ENCODE measurements around the gene PHF1. TPM values are rescaled to one million over a fixed set of nuclear protein-coding genes. Genes with fewer than 3 reads are reported as not detected.

PHF1 gene
- total and polyA plus RNA-seq, 2 of the 13 experiments (the other 11 are each of a cell fraction or from before 2014, with no cell fraction given) = 25.4 to 61.9 TPM

DNA sequence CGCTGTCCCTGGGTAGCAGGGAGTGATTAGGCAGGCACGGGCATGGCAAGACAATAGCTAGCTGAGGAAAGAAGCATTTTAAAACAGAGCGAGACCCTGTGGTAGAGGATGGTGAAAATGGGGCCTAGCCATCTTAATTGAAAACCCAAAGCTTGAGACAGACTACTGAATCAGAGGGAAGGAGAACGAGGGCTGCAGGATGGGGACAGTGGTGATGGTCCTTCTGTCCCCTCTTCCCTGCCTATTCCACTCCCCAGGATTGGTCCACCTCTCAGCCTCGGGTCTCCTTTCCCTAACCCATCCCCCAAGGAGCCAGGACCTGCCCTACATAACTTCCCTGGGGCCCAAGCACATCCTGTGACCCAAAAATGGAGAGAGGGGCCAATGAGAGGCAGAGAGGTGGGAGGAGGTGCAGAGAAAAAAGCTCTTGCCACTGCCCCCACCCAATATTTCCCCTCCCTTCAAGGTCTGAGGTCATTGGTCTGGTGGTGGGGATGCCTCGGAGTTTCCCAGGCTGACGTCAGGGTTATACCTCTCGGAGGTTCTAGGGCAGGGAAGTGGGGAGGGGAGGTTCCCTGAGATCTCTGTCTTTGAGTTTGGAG lies 8.0 kb downstream of the PHF1 start (continued):
- TF ChIP-seq, protein P1, sequence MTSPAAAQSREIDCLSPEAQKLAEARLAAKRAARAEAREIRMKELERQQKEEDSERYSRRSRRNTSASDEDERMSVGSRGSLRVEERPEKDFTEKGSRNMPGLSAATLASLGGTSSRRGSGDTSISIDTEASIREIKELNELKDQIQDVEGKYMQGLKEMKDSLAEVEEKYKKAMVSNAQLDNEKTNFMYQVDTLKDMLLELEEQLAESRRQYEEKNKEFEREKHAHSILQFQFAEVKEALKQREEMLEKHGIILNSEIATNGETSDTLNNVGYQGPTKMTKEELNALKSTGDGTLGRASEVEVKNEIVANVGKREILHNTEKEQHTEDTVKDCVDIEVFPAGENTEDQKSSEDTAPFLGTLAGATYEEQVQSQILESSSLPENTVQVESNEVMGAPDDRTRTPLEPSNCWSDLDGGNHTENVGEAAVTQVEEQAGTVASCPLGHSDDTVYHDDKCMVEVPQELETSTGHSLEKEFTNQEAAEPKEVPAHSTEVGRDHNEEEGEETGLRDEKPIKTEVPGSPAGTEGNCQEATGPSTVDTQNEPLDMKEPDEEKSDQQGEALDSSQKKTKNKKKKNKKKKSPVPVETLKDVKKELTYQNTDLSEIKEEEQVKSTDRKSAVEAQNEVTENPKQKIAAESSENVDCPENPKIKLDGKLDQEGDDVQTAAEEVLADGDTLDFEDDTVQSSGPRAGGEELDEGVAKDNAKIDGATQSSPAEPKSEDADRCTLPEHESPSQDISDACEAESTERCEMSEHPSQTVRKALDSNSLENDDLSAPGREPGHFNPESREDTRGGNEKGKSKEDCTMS (CRISPR knock-in tag; conservative IDR thresholded peaks at IDR 0.05) = 0 out of 2 replicates have a peak, but pooled peaks have one; percentile 15
- TF ChIP-seq ZNF292 (CRISPR knock-in tag; IDR thresholded peaks at IDR 0.05; ENCODE audit: borderline replicate concordance, low read depth) = no peak
- TF ChIP-seq, protein P2, sequence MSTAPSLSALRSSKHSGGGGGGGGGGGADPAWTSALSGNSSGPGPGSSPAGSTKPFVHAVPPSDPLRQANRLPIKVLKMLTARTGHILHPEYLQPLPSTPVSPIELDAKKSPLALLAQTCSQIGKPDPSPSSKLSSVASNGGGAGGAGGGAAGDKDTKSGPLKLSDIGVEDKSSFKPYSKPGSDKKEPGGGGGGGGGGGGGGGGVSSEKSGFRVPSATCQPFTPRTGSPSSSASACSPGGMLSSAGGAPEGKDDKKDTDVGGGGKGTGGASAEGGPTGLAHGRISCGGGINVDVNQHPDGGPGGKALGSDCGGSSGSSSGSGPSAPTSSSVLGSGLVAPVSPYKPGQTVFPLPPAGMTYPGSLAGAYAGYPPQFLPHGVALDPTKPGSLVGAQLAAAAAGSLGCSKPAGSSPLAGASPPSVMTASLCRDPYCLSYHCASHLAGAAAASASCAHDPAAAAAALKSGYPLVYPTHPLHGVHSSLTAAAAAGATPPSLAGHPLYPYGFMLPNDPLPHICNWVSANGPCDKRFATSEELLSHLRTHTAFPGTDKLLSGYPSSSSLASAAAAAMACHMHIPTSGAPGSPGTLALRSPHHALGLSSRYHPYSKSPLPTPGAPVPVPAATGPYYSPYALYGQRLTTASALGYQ (CRISPR knock-in tag; IDR thresholded peaks at IDR 0.05) = no peak
- TF ChIP-seq ZNF704 (CRISPR knock-in tag; IDR thresholded peaks at IDR 0.05; ENCODE audit: borderline replicate concordance) = 0 out of 2 replicates have a peak, but pooled peaks have one; percentile 24
- TF ChIP-seq SNAPC2 (CRISPR knock-in tag; IDR thresholded peaks at IDR 0.05) = no peak
- TF ChIP-seq SMARCC2 (IDR thresholded peaks at IDR 0.05) = 0 out of 2 replicates have a peak, but pooled peaks have one; percentile 7
- 0 out of 2 replicates have a peak, but pooled peaks have one; percentile 17 for TF ChIP-seq SSRP1 (CRISPR knock-in tag; IDR thresholded peaks at IDR 0.05)
- TF ChIP-seq, protein P3, sequence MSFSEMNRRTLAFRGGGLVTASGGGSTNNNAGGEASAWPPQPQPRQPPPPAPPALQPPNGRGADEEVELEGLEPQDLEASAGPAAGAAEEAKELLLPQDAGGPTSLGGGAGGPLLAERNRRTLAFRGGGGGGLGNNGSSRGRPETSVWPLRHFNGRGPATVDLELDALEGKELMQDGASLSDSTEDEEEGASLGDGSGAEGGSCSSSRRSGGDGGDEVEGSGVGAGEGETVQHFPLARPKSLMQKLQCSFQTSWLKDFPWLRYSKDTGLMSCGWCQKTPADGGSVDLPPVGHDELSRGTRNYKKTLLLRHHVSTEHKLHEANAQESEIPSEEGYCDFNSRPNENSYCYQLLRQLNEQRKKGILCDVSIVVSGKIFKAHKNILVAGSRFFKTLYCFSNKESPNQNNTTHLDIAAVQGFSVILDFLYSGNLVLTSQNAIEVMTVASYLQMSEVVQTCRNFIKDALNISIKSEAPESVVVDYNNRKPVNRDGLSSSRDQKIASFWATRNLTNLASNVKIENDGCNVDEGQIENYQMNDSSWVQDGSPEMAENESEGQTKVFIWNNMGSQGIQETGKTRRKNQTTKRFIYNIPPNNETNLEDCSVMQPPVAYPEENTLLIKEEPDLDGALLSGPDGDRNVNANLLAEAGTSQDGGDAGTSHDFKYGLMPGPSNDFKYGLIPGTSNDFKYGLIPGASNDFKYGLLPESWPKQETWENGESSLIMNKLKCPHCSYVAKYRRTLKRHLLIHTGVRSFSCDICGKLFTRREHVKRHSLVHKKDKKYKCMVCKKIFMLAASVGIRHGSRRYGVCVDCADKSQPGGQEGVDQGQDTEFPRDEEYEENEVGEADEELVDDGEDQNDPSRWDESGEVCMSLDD (CRISPR knock-in tag; IDR thresholded peaks at IDR 0.05; ENCODE audit: borderline replicate concordance) = no peak
- no peak for TF ChIP-seq SMARCE1 (IDR thresholded peaks at IDR 0.05; ENCODE audit: borderline replicate concordance)
- TF ChIP-seq SOX13 (IDR thresholded peaks at IDR 0.05) = no peak
- TF ChIP-seq SOX13 (CRISPR knock-in tag; conservative IDR thresholded peaks at IDR 0.05 in 1 of 2, IDR thresholded peaks at IDR 0.05 in 1 of 2) = no peak
- TF ChIP-seq KAT2B (IDR thresholded peaks at IDR 0.05; ENCODE audit: borderline replicate concordance, low read depth, low read length) = no peak
- TF ChIP-seq NCOA2 (CRISPR knock-in tag; IDR thresholded peaks at IDR 0.05) = no peak
- no peak for TF ChIP-seq CBFB (CRISPR knock-in tag; IDR thresholded peaks at IDR 0.05)
- peak; percentile 25; the same call in 1 of the 2 replicates for TF ChIP-seq SP140L (CRISPR knock-in tag; IDR thresholded peaks at IDR 0.05; ENCODE audit: borderline replicate concordance)
- TF ChIP-seq, protein P4, sequence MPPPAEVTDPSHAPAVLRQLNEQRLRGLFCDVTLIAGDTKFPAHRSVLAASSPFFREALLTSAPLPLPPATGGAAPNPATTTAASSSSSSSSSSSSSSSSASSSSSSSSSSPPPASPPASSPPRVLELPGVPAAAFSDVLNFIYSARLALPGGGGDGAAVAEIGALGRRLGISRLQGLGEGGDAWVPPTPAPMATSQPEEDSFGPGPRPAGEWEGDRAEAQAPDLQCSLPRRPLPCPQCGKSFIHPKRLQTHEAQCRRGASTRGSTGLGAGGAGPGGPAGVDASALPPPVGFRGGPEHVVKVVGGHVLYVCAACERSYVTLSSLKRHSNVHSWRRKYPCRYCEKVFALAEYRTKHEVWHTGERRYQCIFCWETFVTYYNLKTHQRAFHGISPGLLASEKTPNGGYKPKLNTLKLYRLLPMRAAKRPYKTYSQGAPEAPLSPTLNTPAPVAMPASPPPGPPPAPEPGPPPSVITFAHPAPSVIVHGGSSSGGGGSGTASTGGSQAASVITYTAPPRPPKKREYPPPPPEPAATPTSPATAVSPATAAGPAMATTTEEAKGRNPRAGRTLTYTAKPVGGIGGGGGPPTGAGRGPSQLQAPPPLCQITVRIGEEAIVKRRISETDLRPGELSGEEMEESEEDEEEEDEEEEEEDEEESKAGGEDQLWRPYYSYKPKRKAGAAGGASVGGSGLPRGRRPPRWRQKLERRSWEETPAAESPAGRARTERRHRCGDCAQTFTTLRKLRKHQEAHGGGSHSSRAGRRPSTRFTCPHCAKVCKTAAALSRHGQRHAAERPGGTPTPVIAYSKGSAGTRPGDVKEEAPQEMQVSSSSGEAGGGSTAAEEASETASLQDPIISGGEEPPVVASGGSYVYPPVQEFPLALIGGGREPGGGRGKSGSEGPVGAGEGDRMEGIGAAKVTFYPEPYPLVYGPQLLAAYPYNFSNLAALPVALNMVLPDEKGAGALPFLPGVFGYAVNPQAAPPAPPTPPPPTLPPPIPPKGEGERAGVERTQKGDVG (CRISPR knock-in tag; IDR thresholded peaks at IDR 0.05; ENCODE audit: borderline replicate concordance) = no peak
- TF ChIP-seq ZNF761 (CRISPR knock-in tag; conservative IDR thresholded peaks at IDR 0.05) = no peak
- no peak for TF ChIP-seq POLR2AphosphoS5 (IDR thresholded peaks at IDR 0.05; ENCODE audit: low read depth, low read length)
